Neural crest cell (in vitro differentiated cells): ENCODE measurements around the gene DAPK2. TPM values are rescaled to one million over a fixed set of nuclear protein-coding genes. Genes with fewer than 3 reads are reported as not detected.
A peak's percentile ranks its signal among the peaks of the same experiment; 100 is the strongest.

Experiments used
- DNase-seq: peaks from one replicate; pipeline ENCODE4 v3.0.0; 2021; ENCODE audit warnings: low read depth, mixed read lengths, low spot score
- H3K27ac Mint-ChIP-seq: one replicate; pipeline ENCODE4 v1.8.0; 2021; ENCODE audit warnings: mild to moderate bottlenecking, mixed read lengths; ENCODE audit not compliant: unreplicated experiment
- H3K27me3 Mint-ChIP-seq: 2 replicates; pipeline ENCODE4 v1.8.0; 2021; ENCODE audit warnings: low read depth, mild to moderate bottlenecking, mixed read lengths
- H3K36me3 Mint-ChIP-seq: 2 replicates; pipeline ENCODE4 v1.8.0; 2021; ENCODE audit warnings: low read depth, mild to moderate bottlenecking, mixed read lengths
- H3K4me1 Mint-ChIP-seq: 2 replicates; pipeline ENCODE4 v1.8.0; 2021; ENCODE audit warnings: mixed read lengths
- H3K4me3 Mint-ChIP-seq: one replicate; pipeline ENCODE4 v1.8.0; 2021; ENCODE audit warnings: mild to moderate bottlenecking, mixed read lengths
- H3K9me3 Mint-ChIP-seq: 2 replicates; pipeline ENCODE4 v1.8.0; 2021; ENCODE audit warnings: mixed read lengths
- total RNA-seq: library from RNA; stranded (reverse); gene quantifications from 2 replicates; pipeline ENCODE4 v1.2.1, GENCODE V29; 2021
- TF ChIP-seq, protein P1 (sequence below): fragments of 200-600 bp; sonication (generic); conservative IDR thresholded peaks from 2 replicates; pipeline ENCODE4 v1.5.0; 2021; ENCODE audit warnings: antibody characterized with exemption, mild to moderate bottlenecking

The DAPK2 gene
- total RNA-seq, 1 donor from 2014 or later, result 8.5 TPM

- Mint-ChIP-seq H3K4me3 (no peak overlapping the region), H3K4me1 (no peaks in the 10 kb centered on the region), H3K27ac (no peak overlapping the region), H3K9me3 (no peaks in the 10 kb centered on the region), H3K36me3 (no peaks in the 10 kb centered on the region), H3K27me3 (no peaks in the 10 kb centered on the region)
- TF ChIP-seq, protein P1, sequence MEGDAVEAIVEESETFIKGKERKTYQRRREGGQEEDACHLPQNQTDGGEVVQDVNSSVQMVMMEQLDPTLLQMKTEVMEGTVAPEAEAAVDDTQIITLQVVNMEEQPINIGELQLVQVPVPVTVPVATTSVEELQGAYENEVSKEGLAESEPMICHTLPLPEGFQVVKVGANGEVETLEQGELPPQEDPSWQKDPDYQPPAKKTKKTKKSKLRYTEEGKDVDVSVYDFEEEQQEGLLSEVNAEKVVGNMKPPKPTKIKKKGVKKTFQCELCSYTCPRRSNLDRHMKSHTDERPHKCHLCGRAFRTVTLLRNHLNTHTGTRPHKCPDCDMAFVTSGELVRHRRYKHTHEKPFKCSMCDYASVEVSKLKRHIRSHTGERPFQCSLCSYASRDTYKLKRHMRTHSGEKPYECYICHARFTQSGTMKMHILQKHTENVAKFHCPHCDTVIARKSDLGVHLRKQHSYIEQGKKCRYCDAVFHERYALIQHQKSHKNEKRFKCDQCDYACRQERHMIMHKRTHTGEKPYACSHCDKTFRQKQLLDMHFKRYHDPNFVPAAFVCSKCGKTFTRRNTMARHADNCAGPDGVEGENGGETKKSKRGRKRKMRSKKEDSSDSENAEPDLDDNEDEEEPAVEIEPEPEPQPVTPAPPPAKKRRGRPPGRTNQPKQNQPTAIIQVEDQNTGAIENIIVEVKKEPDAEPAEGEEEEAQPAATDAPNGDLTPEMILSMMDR, result no peak
- no peak for DNase-seq
Measured at GRCh38 chr15:63933522-63933921, 112.8 kb downstream of the DAPK2 start.

DNA sequence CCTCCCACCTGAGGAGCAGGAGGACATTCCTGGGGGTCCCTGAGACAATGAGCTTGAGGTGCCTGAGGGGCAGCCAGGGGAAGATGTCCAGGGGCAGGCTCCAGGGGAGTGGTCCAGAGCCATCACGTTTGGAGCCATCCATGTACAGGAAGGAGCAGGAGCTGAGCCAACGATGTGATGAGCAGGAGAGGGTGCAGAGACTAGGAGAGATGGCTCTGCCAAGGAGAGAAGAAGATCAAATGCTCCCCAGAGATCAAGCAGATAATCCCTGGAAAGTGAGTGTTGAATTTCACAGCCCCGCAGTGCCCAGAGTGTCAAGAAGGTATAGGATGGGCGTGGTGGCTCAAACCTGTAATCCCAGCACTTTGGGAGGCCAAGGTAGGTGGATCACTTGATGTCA lies 114.7 kb downstream of the DAPK2 start:
- H3K4me1 Mint-ChIP-seq, result peaks cover 4% of the 10 kb centered on the region
- no peaks in the 10 kb centered on the region for H3K9me3 Mint-ChIP-seq
- H3K27ac Mint-ChIP-seq, result no peak overlapping the region
- H3K36me3 Mint-ChIP-seq, result no peaks in the 10 kb centered on the region
- no peaks in the 10 kb centered on the region for H3K27me3 Mint-ChIP-seq
- TF ChIP-seq, protein P1, result no peak
- no peak overlapping the region for H3K4me3 Mint-ChIP-seq
- no peak for DNase-seq

DNA sequence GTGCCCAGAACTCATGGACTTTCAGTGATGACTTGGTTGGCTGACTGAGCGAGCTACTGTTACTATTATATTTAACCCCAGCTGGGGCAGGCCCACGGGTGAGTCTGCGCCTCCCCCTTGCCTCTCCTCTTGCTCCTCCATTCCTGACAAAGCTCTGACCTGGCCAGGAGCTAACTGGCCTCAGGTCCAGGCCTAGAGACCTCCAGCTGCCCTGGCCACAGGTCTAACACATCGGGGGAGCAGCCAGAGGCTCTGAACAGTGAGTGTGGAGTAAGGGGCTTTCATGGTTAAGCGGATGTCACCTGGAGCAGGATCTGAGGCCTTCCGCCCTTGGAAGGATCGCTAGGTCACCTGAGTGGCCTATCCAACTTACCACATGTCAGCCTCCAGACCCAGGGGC lies 116.3 kb downstream of the DAPK2 start:
- no peak overlapping the region for H3K4me3 Mint-ChIP-seq
- peaks cover 8% of the 10 kb centered on the region for H3K4me1 Mint-ChIP-seq
- H3K27ac Mint-ChIP-seq, result peak overlapping the region; percentile 93
- TF ChIP-seq, protein P1, result no peak
- H3K36me3 Mint-ChIP-seq, result no peaks in the 10 kb centered on the region
- no peaks in the 10 kb centered on the region for H3K9me3 Mint-ChIP-seq
- no peak for DNase-seq
- H3K27me3 Mint-ChIP-seq, result no peaks in the 10 kb centered on the region

DNA sequence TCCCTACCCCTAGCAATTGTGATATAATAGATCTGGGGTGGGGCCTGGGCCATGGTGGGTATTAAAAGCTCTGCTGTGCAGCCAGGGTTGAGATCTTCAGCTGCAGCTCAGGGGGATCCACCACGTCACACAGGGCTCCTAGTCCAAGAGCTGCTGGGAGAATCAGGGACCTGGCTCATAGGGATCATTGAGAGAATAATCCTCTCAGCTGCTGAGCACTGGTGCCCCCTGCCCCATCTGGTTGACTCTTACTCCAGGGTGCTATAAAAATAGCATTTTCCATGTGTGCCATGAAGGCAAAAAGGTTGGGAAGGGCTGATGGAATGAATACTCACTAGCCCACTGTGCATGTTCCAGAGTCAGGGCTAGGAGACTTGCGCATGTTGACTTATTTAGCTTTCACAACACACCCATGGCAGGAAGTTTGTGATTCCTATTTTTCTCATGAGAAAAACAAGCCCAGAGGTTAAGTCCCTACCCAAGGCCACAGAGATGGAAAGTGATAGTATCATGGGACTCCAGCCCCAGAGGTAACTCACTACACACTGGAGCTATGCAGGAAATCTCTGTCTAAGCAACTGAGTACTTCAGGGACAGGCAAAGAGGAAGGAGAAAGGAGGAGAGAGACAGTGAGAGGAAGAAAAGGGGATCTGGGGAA lies 118.0 kb downstream of the DAPK2 start:
- Mint-ChIP-seq H3K4me3 (no peak overlapping the region), H3K27me3 (no peaks in the 10 kb centered on the region), H3K27ac (peak overlapping the region; percentile 53), H3K4me1 (peaks cover 8% of the 10 kb centered on the region), H3K9me3 (no peaks in the 10 kb centered on the region), H3K36me3 (no peaks in the 10 kb centered on the region)
- TF ChIP-seq, protein P1, result no peak
- no peak for DNase-seq

GRCh38 chr15:63923993-63924950 lies 122.0 kb downstream of the DAPK2 start:
- no peak overlapping the region for H3K27ac Mint-ChIP-seq
- H3K27me3 Mint-ChIP-seq, result no peaks in the 10 kb centered on the region
- H3K36me3 Mint-ChIP-seq, result no peaks in the 10 kb centered on the region
- no peak for DNase-seq
- H3K4me1 Mint-ChIP-seq, result peaks cover 8% of the 10 kb centered on the region
- TF ChIP-seq, protein P1, result no peak
- no peak overlapping the region for H3K4me3 Mint-ChIP-seq
- no peaks in the 10 kb centered on the region for H3K9me3 Mint-ChIP-seq
